Muscle of arm (tissue), 12 donors: ENCODE results near the gene SAE1. TPM values are rescaled to one million over a fixed set of nuclear protein-coding genes. Genes with fewer than 3 reads are reported as not detected.

Experiments
- polyA plus RNA-seq, 12 donors: library from polyadenylated mRNA; unstranded; fragments of 120-200 nt; gene quantifications; one replicate each; pipeline ENCODE4 v1.2.1, GENCODE V29; 2013; ENCODE audit not compliant: insufficient read length in 12 of 12

The SAE1 gene
- polyA plus RNA-seq, 12 donors, result 53.5 to 94.9 (median 76.7) TPM; not detected in 1

Other genes with a start within 250 kb of the SAE1 start
- gene NPAS1, start 111.0 kb upstream of the SAE1 start, polyA plus RNA-seq, result 1 to 10 TPM in 10 of 12 donors, not detected in 2; 1.1 to 2.5 (median 1.9) TPM
- 10 to 100 TPM in 1 of 12 donors, 1 to 10 TPM in 10, not detected in 1; 3.4 to 20.4 (median 5.4) TPM for gene TMEM160, start 82.2 kb upstream of the SAE1 start, polyA plus RNA-seq
- gene ZC3H4, start 17.1 kb upstream of the SAE1 start, polyA plus RNA-seq, result 10 to 100 TPM in 11 of 12 donors, not detected in 1; 17.7 to 41.1 (median 24.8) TPM
- 1 to 10 TPM in 10 of 12 donors, under 1 TPM in 1, not detected in 1; 0.98 to 9.5 (median 1.8) TPM for gene BBC3, start 100.4 kb downstream of the SAE1 start, polyA plus RNA-seq
- gene CCDC9, start 125.7 kb downstream of the SAE1 start, polyA plus RNA-seq, result 10 to 100 TPM in 11 of 12 donors, not detected in 1; 15.4 to 29.5 (median 19.2) TPM
- 10 to 100 TPM in 2 of 12 donors, 1 to 10 TPM in 9, not detected in 1; 6.4 to 12.8 (median 8.0) TPM for gene INAFM1, start 144.1 kb downstream of the SAE1 start, polyA plus RNA-seq
- gene C5AR1, start 179.0 kb downstream of the SAE1 start, polyA plus RNA-seq, result 1 to 10 TPM in 10 of 12 donors, not detected in 2; 1.3 to 4.3 (median 2.0) TPM
- gene C5AR2, start 201.3 kb downstream of the SAE1 start, polyA plus RNA-seq, result 1 to 10 TPM in 1 of 12 donors, under 1 TPM in 9, not detected in 2; 0.27 to 1.0 (median 0.41) TPM
- gene DHX34, start 218.5 kb downstream of the SAE1 start, polyA plus RNA-seq, result 10 to 100 TPM in 4 of 12 donors, 1 to 10 TPM in 7, not detected in 1; 6.9 to 15.5 (median 9.6) TPM